Glutamatergic neuron (in vitro differentiated cells): ENCODE measurements around the gene PNP. TPM values are rescaled to one million over a fixed set of nuclear protein-coding genes. Genes with fewer than 3 reads are reported as not detected.

ENCODE experiments used
- DNase-seq: peaks from one replicate; pipeline ENCODE4 v3.0.0; 2022
- H3K27ac Mint-ChIP-seq: one replicate; pipeline ENCODE4 v1.8.0; 2020; ENCODE audit warnings: mild to moderate bottlenecking, mixed read lengths, inconsistent platforms; ENCODE audit not compliant: unreplicated experiment
- H3K27me3 Mint-ChIP-seq: one replicate; pipeline ENCODE4 v1.8.0; 2020; ENCODE audit warnings: mild to moderate bottlenecking, moderate library complexity, mixed read lengths, inconsistent platforms; ENCODE audit not compliant: unreplicated experiment
- H3K36me3 Mint-ChIP-seq: one replicate; pipeline ENCODE4 v1.8.0; 2020; ENCODE audit warnings: mild to moderate bottlenecking, mixed read lengths, inconsistent platforms; ENCODE audit not compliant: unreplicated experiment
- H3K4me1 Mint-ChIP-seq: one replicate; pipeline ENCODE4 v1.8.0; 2020; ENCODE audit warnings: mild to moderate bottlenecking, low read depth, mixed read lengths, inconsistent platforms; ENCODE audit not compliant: unreplicated experiment
- H3K4me3 Mint-ChIP-seq: one replicate; pipeline ENCODE4 v1.8.0; 2020; ENCODE audit warnings: mild to moderate bottlenecking, mixed read lengths, inconsistent platforms; ENCODE audit not compliant: unreplicated experiment
- H3K9me3 Mint-ChIP-seq: one replicate; pipeline ENCODE4 v1.8.0; 2020; ENCODE audit warnings: mild to moderate bottlenecking, moderate library complexity, mixed read lengths, inconsistent platforms; ENCODE audit not compliant: unreplicated experiment
- CTCF ChIP-seq: fragments of 200-600 bp; sonication (generic); IDR thresholded peaks from one replicate; pipeline ENCODE4 v1.5.0; 2021; ENCODE audit not compliant: partially characterized antibody, unreplicated experiment
- total RNA-seq: library from RNA; stranded (reverse); fragmentation: NEBNext Ultra II Directional; extraction: Animal tissue kit (Norgen Biotek cat#: 25700); gene quantifications from one replicate; pipeline ENCODE4 v1.2.1, GENCODE V29; 2021; ENCODE audit not compliant: unreplicated experiment

Gene PNP
- total RNA-seq, 1 donor from 2014 or later: 25.9 TPM

- Mint-ChIP-seq H3K9me3 (peaks cover 5% of the 10 kb centered on the region), H3K36me3 (no peaks in the 10 kb centered on the region), H3K4me3 (no peak within 1 kb of the TSS), H3K27me3 (no peaks in the 10 kb centered on the region), H3K27ac (no peak within 1 kb of the TSS), H3K4me1 (peaks cover 15% of the 10 kb centered on the region)
- peak; percentile 98 for DNase-seq
- TF ChIP-seq CTCF: no peak
These were observed 14.5 kb upstream of the PNP start, which contains the start of the genes APEX1 and OSGEP for GRCh38 chr14:20454516-20455354. TSS of gene APEX1 (plus strand) at chr14:20455226. CDS start at chr14:20455646, 420 bp downstream. TSS of gene OSGEP (minus strand) at chr14:20454812. CDS start at chr14:20454683, 129 bp downstream.

- Mint-ChIP-seq H3K27ac (no peak overlapping the region), H3K4me1 (peaks cover 24% of the 10 kb centered on the region), H3K4me3 (no peak overlapping the region), H3K36me3 (no peaks in the 10 kb centered on the region), H3K9me3 (peaks cover 10% of the 10 kb centered on the region), H3K27me3 (peaks cover 3% of the 10 kb centered on the region)
- DNase-seq: no peak
- no peak for TF ChIP-seq CTCF
These were observed 13.6 kb upstream of the PNP start for GRCh38 chr14:20455355-20456300.

GRCh38 chr14:20456971-20457370, 12.2 kb upstream of the PNP start:
- Mint-ChIP-seq H3K4me3 (no peak overlapping the region), H3K27me3 (peaks cover 7% of the 10 kb centered on the region), H3K36me3 (no peaks in the 10 kb centered on the region), H3K27ac (no peak overlapping the region), H3K9me3 (peaks cover 13% of the 10 kb centered on the region), H3K4me1 (peaks cover 24% of the 10 kb centered on the region)
- no peak for TF ChIP-seq CTCF
- no peak for DNase-seq

GRCh38 chr14:20458031-20458789, 11.0 kb upstream of the PNP start:
- Mint-ChIP-seq H3K4me3 (peak overlapping the region; percentile 53), H3K9me3 (peaks cover 13% of the 10 kb centered on the region), H3K27ac (peak overlapping the region; percentile 62), H3K36me3 (no peaks in the 10 kb centered on the region), H3K4me1 (peaks cover 24% of the 10 kb centered on the region), H3K27me3 (peaks cover 7% of the 10 kb centered on the region)
- DNase-seq: no peak
- TF ChIP-seq CTCF: no peak
